HTERT RPE-1 (cell line): ENCODE measurements around the gene ACTG1.
"Not testable (repeated sequence)": the region's sequence is repeated elsewhere in the genome, so short reads cannot be mapped to it uniquely, and the experiment has no call there.

Experiments used
- in situ Hi-C: fragments of 300-500 bp; cut with MboI; formaldehyde crosslinking; loops from 4 replicates; pipeline ENCODE4 v1.14.3; 2020; ENCODE audit warnings: low sequenced_read_pairs

The ACTG1 gene

GRCh38 chr17:81533339-81534141 lies 20.9 kb upstream of the ACTG1 start:
- in situ Hi-C loops: no loop called here

- in situ Hi-C loops: no loop called here
Measured at GRCh38 chr17:81532490-81533287, 20.1 kb upstream of the ACTG1 start.

- in situ Hi-C loops: not testable (repeated sequence)
Measured at GRCh38 chr17:81531998-81532404, 19.4 kb upstream of the ACTG1 start.

GRCh38 chr17:81531013-81531412 lies 18.4 kb upstream of the ACTG1 start:
- in situ Hi-C loops: not testable (repeated sequence)

- in situ Hi-C loops: no loop called here
Measured at GRCh38 chr17:81529437-81529803, 16.8 kb upstream of the ACTG1 start.

GRCh38 chr17:81528651-81529436 lies 16.2 kb upstream of the ACTG1 start:
- in situ Hi-C loops: no loop called here

- in situ Hi-C loops: no loop called here
Measured at GRCh38 chr17:81528384-81528650, 15.7 kb upstream of the ACTG1 start.

GRCh38 chr17:81527591-81528383 lies 15.2 kb upstream of the ACTG1 start, which contains the start of gene FSCN2:
Gene FSCN2 (plus strand): TSS chr17:81528377. CDS start chr17:81528532, 155 bp downstream.
- in situ Hi-C loops: no loop called here

- in situ Hi-C loops: no loop called here
Measured at GRCh38 chr17:81526662-81527571, 14.3 kb upstream of the ACTG1 start.

GRCh38 chr17:81524865-81525159 lies 12.2 kb upstream of the ACTG1 start:
- in situ Hi-C loops: no loop called here

- in situ Hi-C loops: no loop called here
Measured at GRCh38 chr17:81524039-81524864, 11.7 kb upstream of the ACTG1 start.

GRCh38 chr17:81523402-81524038 lies 10.9 kb upstream of the ACTG1 start:
- in situ Hi-C loops: no loop called here

- in situ Hi-C loops: no loop called here
Measured at GRCh38 chr17:81522491-81523401, 10.1 kb upstream of the ACTG1 start.

- in situ Hi-C loops: no loop called here
Measured at GRCh38 chr17:81520021-81520901, 7.7 kb upstream of the ACTG1 start.

- in situ Hi-C loops: no loop called here
Measured at GRCh38 chr17:81519284-81520020, 6.9 kb upstream of the ACTG1 start.

GRCh38 chr17:81518785-81519283 lies 6.2 kb upstream of the ACTG1 start:
- in situ Hi-C loops: no loop called here
